ENCODE results near the gene FBXL17. TPM values are rescaled to one million over a fixed set of nuclear protein-coding genes. Genes with fewer than 3 reads are reported as not detected.

Gene FBXL17
- total and polyA plus RNA-seq, 4 donors, result 2.1 to 14.1 (median 6.3) TPM

DNA sequence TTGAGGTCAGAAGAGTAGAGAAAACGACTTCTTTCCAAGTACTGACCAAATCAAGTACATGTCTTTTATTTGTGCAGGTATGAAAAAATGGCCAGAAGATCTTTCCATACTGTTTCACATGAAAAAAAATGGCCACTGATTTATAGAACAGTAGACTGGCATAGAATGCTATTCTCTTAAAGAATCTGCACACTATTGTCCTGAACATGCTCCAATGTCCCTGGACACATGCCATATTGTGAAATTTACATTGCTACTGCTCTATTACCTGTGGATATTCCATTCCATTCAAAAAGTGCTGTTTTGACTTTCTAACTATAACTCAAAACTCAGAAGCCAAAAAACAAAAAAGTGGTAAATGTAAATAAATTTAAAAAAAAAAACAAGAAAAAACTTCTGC lies 60.6 kb downstream of the FBXL17 start:
- 87% methylated on average over 1 of the region's 1 CpG for WGBS
- no peaks in the 10 kb centered on the region for H3K36me3 ChIP-seq (ENCODE audit: control insufficient read depth in 4 of 4, insufficient read depth in 3 of 4, low read depth in 1 of 4, low read length in 3 of 4)
- no peak overlapping the region for H3K27ac ChIP-seq (ENCODE audit: low read depth in 1 of 2, low read length in 2 of 2)

DNA sequence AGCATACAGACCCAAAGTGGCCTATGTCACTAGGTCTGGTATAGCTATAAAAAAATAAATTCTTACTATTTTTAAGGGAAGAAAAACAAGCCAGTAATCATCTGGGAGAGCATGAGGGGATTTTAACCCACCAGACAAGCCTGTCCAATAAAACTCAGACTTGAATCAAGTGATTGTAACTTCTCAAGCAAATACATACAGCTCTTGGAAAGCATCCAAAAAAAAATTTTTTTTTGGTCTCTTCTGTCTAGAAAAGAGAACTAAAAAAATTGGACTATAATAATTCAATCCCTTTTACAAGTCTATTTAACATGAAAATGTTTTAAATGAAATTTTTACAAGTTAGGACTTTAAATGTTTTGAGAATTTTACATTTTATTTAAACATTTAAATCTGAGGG lies 61.7 kb downstream of the FBXL17 start:
- Histone ChIP-seq H3K27ac (ENCODE audit: low read depth in 1 of 2, low read length in 2 of 2) (no peak overlapping the region), H3K9ac (ENCODE audit: low read depth in 1 of 2, low read length in 2 of 2) (no peak overlapping the region), H3K4me1 (ENCODE audit: control insufficient read depth in 4 of 4, insufficient read depth in 4 of 4, low read length in 3 of 4) (no peaks in the 10 kb centered on the region), H3K36me3 (ENCODE audit: control insufficient read depth in 4 of 4, insufficient read depth in 3 of 4, low read depth in 1 of 4, low read length in 3 of 4) (no peaks in the 10 kb centered on the region), H3K27me3 (ENCODE audit: control insufficient read depth in 4 of 4, insufficient read depth in 4 of 4, low read length in 3 of 4) (no peaks in the 10 kb centered on the region), H3K4me3 (ENCODE audit: low read depth in 1 of 3, low read length in 3 of 3) (no peak overlapping the region), H3K9me3 (ENCODE audit: control insufficient read depth in 4 of 4, low read length in 3 of 4) (no peaks in the 10 kb centered on the region)
- DNase-seq (ENCODE audit: low spot score), result no peak
- no peak for TF ChIP-seq SP1 (IDR thresholded peaks at IDR 0.05)
- TF ChIP-seq, protein P1, sequence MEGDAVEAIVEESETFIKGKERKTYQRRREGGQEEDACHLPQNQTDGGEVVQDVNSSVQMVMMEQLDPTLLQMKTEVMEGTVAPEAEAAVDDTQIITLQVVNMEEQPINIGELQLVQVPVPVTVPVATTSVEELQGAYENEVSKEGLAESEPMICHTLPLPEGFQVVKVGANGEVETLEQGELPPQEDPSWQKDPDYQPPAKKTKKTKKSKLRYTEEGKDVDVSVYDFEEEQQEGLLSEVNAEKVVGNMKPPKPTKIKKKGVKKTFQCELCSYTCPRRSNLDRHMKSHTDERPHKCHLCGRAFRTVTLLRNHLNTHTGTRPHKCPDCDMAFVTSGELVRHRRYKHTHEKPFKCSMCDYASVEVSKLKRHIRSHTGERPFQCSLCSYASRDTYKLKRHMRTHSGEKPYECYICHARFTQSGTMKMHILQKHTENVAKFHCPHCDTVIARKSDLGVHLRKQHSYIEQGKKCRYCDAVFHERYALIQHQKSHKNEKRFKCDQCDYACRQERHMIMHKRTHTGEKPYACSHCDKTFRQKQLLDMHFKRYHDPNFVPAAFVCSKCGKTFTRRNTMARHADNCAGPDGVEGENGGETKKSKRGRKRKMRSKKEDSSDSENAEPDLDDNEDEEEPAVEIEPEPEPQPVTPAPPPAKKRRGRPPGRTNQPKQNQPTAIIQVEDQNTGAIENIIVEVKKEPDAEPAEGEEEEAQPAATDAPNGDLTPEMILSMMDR (IDR thresholded peaks at IDR 0.05; ENCODE audit: low read depth, low read length, missing input control), result no peak
- no peak for TF ChIP-seq GABPA (IDR thresholded peaks at IDR 0.05 in 1 of 2, conservative IDR thresholded peaks at IDR 0.05 in 1 of 2)
- TF ChIP-seq RXRA (IDR thresholded peaks at IDR 0.05), result no peak
- TF ChIP-seq, protein P2, sequence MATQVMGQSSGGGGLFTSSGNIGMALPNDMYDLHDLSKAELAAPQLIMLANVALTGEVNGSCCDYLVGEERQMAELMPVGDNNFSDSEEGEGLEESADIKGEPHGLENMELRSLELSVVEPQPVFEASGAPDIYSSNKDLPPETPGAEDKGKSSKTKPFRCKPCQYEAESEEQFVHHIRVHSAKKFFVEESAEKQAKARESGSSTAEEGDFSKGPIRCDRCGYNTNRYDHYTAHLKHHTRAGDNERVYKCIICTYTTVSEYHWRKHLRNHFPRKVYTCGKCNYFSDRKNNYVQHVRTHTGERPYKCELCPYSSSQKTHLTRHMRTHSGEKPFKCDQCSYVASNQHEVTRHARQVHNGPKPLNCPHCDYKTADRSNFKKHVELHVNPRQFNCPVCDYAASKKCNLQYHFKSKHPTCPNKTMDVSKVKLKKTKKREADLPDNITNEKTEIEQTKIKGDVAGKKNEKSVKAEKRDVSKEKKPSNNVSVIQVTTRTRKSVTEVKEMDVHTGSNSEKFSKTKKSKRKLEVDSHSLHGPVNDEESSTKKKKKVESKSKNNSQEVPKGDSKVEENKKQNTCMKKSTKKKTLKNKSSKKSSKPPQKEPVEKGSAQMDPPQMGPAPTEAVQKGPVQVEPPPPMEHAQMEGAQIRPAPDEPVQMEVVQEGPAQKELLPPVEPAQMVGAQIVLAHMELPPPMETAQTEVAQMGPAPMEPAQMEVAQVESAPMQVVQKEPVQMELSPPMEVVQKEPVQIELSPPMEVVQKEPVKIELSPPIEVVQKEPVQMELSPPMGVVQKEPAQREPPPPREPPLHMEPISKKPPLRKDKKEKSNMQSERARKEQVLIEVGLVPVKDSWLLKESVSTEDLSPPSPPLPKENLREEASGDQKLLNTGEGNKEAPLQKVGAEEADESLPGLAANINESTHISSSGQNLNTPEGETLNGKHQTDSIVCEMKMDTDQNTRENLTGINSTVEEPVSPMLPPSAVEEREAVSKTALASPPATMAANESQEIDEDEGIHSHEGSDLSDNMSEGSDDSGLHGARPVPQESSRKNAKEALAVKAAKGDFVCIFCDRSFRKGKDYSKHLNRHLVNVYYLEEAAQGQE (IDR thresholded peaks at IDR 0.05), result no peak
- no peak for TF ChIP-seq FOXA1 (IDR thresholded peaks at IDR 0.05)
- TF ChIP-seq YY1 (IDR thresholded peaks at IDR 0.05), result no peak
- TF ChIP-seq EGR1 (IDR thresholded peaks at IDR 0.05; ENCODE audit: low read depth in 2 of 2), result no peak
- no peak for TF ChIP-seq JUND (IDR thresholded peaks at IDR 0.05)

More for the DNA sequence above, 60.6 kb downstream of the FBXL17 start:
- no peaks in the 10 kb centered on the region for H3K4me1 ChIP-seq (ENCODE audit: control insufficient read depth in 4 of 4, insufficient read depth in 4 of 4, low read length in 3 of 4)
- H3K4me3 ChIP-seq (ENCODE audit: low read depth in 1 of 3, low read length in 3 of 3), result no peak overlapping the region
- no peak for DNase-seq (ENCODE audit: low spot score)
- TF ChIP-seq, protein P1 (IDR thresholded peaks at IDR 0.05; ENCODE audit: low read depth, low read length, missing input control), result no peak
- TF ChIP-seq TAF1 (conservative IDR thresholded peaks at IDR 0.05), result no peak
- no peak for TF ChIP-seq FOXA1 (IDR thresholded peaks at IDR 0.05)
- TF ChIP-seq FOXA2 (IDR thresholded peaks at IDR 0.05), result no peak
- TF ChIP-seq SP1 (IDR thresholded peaks at IDR 0.05), result no peak
- TF ChIP-seq RXRA (IDR thresholded peaks at IDR 0.05), result no peak
- no peak for TF ChIP-seq GABPA (IDR thresholded peaks at IDR 0.05 in 1 of 2, conservative IDR thresholded peaks at IDR 0.05 in 1 of 2)
- TF ChIP-seq, protein P2 (IDR thresholded peaks at IDR 0.05), result no peak
- TF ChIP-seq HNF4A (conservative IDR thresholded peaks at IDR 0.05), result no peak
- TF ChIP-seq, protein P3, sequence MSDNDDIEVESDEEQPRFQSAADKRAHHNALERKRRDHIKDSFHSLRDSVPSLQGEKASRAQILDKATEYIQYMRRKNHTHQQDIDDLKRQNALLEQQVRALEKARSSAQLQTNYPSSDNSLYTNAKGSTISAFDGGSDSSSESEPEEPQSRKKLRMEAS (IDR thresholded peaks at IDR 0.05), result no peak
- TF ChIP-seq NR2F2 (IDR thresholded peaks at IDR 0.05), result no peak
- TF ChIP-seq RAD21 (IDR thresholded peaks at IDR 0.05), result no peak
- TF ChIP-seq, protein P4, sequence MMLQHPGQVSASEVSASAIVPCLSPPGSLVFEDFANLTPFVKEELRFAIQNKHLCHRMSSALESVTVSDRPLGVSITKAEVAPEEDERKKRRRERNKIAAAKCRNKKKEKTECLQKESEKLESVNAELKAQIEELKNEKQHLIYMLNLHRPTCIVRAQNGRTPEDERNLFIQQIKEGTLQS (IDR thresholded peaks at IDR 0.05), result no peak
- TF ChIP-seq HNF4G (IDR thresholded peaks at IDR 0.05), result no peak
- TF ChIP-seq YY1 (IDR thresholded peaks at IDR 0.05), result no peak
- H3K9ac ChIP-seq (ENCODE audit: low read depth in 1 of 2, low read length in 2 of 2), result no peak overlapping the region
- H3K9me3 ChIP-seq (ENCODE audit: control insufficient read depth in 4 of 4, low read length in 3 of 4), result no peaks in the 10 kb centered on the region
- H3K27me3 ChIP-seq (ENCODE audit: control insufficient read depth in 4 of 4, insufficient read depth in 4 of 4, low read length in 3 of 4), result no peaks in the 10 kb centered on the region

Measured in liver (tissue), 9 donors.